Peyer's patch (tissue), 4 donors: ENCODE measurements around the gene ADAMTS4.

Source experiments
- POLR2A ChIP-seq, 2 donors: fragments of 450-650 bp; IDR thresholded peaks; one replicate each; pipeline ENCODE4 v1.5.1; 2017; ENCODE audit warnings: antibody characterized with exemption in 2 of 2, mild to moderate bottlenecking in 2 of 2, moderate library complexity in 2 of 2
- TF ChIP-seq, protein P1 (sequence below), 6 experiments: fragments of 450-650 bp in 4 of 6; fragments of 200-600 bp in 2 of 6; sonication (generic) in 1 of 6; IDR thresholded peaks; one replicate each; pipeline ENCODE4 v1.5.1; 2017 to 2019; ENCODE audit warnings: antibody characterized with exemption in 6 of 6, mild to moderate bottlenecking in 3 of 6, moderate library complexity in 1 of 6

DNA sequence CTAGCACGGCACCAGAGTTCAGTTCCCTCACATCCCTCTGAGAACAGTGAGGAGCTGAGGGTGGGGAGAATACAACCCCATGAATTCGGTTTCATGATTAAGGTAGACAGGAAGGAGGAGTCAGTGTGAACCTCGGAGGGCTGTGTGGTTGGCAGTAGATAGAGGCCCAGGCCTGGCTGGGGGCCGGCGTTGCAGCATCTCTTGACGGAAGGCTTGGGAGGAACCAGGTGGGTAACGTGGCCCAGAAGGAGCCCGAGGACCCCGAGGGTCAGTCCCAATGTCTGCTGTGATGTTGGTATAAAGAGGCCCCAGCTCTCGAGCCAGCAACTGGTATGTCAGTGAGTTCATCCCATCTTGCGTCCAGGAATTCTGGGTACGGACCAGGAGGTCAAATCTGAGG lies 27.2 kb downstream of the ADAMTS4 start:
- TF ChIP-seq, protein P1, sequence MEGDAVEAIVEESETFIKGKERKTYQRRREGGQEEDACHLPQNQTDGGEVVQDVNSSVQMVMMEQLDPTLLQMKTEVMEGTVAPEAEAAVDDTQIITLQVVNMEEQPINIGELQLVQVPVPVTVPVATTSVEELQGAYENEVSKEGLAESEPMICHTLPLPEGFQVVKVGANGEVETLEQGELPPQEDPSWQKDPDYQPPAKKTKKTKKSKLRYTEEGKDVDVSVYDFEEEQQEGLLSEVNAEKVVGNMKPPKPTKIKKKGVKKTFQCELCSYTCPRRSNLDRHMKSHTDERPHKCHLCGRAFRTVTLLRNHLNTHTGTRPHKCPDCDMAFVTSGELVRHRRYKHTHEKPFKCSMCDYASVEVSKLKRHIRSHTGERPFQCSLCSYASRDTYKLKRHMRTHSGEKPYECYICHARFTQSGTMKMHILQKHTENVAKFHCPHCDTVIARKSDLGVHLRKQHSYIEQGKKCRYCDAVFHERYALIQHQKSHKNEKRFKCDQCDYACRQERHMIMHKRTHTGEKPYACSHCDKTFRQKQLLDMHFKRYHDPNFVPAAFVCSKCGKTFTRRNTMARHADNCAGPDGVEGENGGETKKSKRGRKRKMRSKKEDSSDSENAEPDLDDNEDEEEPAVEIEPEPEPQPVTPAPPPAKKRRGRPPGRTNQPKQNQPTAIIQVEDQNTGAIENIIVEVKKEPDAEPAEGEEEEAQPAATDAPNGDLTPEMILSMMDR (IDR thresholded peaks at IDR 0.05) = no peak
- TF ChIP-seq POLR2A (IDR thresholded peaks at IDR 0.05) = no peak
